Measurements from ENCODE around the gene SLC6A5. TPM values are rescaled to one million over a fixed set of nuclear protein-coding genes. Genes with fewer than 3 reads are reported as not detected.

Gene SLC6A5
- total and polyA plus RNA-seq, 10 of the 15 experiments (the other 5 are each of a cell fraction or from before 2014, with no cell fraction given): 0.01 TPM; not detected in 9

DNA sequence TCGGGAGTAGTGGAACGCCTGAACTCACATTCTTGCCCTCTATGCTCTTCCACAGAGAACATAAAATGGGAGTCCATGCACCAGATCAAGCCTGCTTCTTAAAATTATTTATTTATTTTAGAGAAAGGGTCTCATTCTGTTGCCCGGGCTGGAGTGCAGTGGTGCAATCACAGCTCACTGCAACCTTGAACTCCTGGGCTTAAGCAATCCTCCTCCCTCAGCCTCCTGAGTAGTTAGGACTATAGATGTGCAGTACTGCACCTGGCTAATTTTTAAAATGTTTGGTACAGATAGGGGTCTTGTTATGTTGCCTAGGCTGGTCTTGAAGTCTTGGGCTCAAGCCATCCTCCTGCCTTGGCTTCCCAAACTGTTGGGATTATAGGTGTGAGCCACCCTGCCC, 13.0 kb downstream of the SLC6A5 start:
- H3K4me2 ChIP-seq (ENCODE audit: control insufficient read depth, insufficient read depth): no peak overlapping the region
- intact Hi-C loops (cut with micrococcal nuclease; ENCODE audit: unreplicated experiment): no loop called here
- H3K79me2 ChIP-seq (ENCODE audit: control insufficient read depth, insufficient read depth, low read length): no peaks in the 10 kb centered on the region
- ATAC-seq: no peak
- H3K4me1 ChIP-seq (ENCODE audit: control insufficient read depth, insufficient read depth, low read length): peaks cover 4% of the 10 kb centered on the region; the same call in 1 of the 2 replicates
- H3K9me3 ChIP-seq (replicated peaks; ENCODE audit: control insufficient read depth, insufficient read depth, low read length): no peaks in the 10 kb centered on the region
- H2AFZ ChIP-seq (ENCODE audit: control insufficient read depth, low read depth, low read length): no peak overlapping the region
- WGBS (ENCODE audit: insufficient coverage, insufficient replicate concordance, low lambda C conversion rate, missing lambda C conversion rate): 28% methylated on average over 3 of the region's 3 CpGs
- H3K27ac ChIP-seq (ENCODE audit: control insufficient read depth, insufficient read depth): no peak overlapping the region
- TF ChIP-seq NFXL1 (IDR thresholded peaks at IDR 0.05; ENCODE audit: borderline replicate concordance) (no peak), BACH1 (IDR thresholded peaks at IDR 0.05; ENCODE audit: borderline replicate concordance) (no peak), TCF3 (IDR thresholded peaks at IDR 0.05; ENCODE audit: borderline replicate concordance, insufficient read depth, low read depth, low read length) (no peak), YBX1 (IDR thresholded peaks at IDR 0.05) (no peak), RAD21 (IDR thresholded peaks at IDR 0.05; ENCODE audit: insufficient read depth, low read depth, low read length) (no peak), IKZF2 (IDR thresholded peaks at IDR 0.05) (no peak), ZBTB4 (CRISPR knock-in tag; IDR thresholded peaks at IDR 0.05) (no peak), MYC (IDR thresholded peaks at IDR 0.05; ENCODE audit: insufficient read depth, insufficient read length, insufficient replicate concordance, low read length, severe bottlenecking) (no peak), RCOR1 (conservative IDR thresholded peaks at IDR 0.05; ENCODE audit: low read depth, low read length) (no peak), ZNF217 (IDR thresholded peaks at IDR 0.05) (no peak), ZZZ3 (IDR thresholded peaks at IDR 0.05; ENCODE audit: control insufficient read depth, insufficient read length, low read depth) (no peak), NBN (IDR thresholded peaks at IDR 0.05) (no peak), ZNF622 (IDR thresholded peaks at IDR 0.05) (no peak), HDAC2 (IDR thresholded peaks at IDR 0.05) (no peak), BMI1 (IDR thresholded peaks at IDR 0.05; ENCODE audit: borderline replicate concordance) (no peak), CREB1 (IDR thresholded peaks at IDR 0.05; ENCODE audit: low read depth) (no peak)
- TF ChIP-seq, protein P1, sequence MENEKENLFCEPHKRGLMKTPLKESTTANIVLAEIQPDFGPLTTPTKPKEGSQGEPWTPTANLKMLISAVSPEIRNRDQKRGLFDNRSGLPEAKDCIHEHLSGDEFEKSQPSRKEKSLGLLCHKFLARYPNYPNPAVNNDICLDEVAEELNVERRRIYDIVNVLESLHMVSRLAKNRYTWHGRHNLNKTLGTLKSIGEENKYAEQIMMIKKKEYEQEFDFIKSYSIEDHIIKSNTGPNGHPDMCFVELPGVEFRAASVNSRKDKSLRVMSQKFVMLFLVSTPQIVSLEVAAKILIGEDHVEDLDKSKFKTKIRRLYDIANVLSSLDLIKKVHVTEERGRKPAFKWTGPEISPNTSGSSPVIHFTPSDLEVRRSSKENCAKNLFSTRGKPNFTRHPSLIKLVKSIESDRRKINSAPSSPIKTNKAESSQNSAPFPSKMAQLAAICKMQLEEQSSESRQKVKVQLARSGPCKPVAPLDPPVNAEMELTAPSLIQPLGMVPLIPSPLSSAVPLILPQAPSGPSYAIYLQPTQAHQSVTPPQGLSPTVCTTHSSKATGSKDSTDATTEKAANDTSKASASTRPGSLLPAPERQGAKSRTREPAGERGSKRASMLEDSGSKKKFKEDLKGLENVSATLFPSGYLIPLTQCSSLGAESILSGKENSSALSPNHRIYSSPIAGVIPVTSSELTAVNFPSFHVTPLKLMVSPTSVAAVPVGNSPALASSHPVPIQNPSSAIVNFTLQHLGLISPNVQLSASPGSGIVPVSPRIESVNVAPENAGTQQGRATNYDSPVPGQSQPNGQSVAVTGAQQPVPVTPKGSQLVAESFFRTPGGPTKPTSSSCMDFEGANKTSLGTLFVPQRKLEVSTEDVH (IDR thresholded peaks at IDR 0.05; ENCODE audit: low read depth, partially characterized antibody): no peak
- TF ChIP-seq, protein P2, sequence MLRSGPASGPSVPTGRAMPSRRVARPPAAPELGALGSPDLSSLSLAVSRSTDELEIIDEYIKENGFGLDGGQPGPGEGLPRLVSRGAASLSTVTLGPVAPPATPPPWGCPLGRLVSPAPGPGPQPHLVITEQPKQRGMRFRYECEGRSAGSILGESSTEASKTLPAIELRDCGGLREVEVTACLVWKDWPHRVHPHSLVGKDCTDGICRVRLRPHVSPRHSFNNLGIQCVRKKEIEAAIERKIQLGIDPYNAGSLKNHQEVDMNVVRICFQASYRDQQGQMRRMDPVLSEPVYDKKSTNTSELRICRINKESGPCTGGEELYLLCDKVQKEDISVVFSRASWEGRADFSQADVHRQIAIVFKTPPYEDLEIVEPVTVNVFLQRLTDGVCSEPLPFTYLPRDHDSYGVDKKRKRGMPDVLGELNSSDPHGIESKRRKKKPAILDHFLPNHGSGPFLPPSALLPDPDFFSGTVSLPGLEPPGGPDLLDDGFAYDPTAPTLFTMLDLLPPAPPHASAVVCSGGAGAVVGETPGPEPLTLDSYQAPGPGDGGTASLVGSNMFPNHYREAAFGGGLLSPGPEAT (IDR thresholded peaks at IDR 0.05; ENCODE audit: low read depth): no peak
- ChIA-PET POLR2A (no interaction called here), RAD21 (ENCODE audit: unreplicated experiment) (no interaction called here), SMC1A (ENCODE audit: uncharacterized antibody, unreplicated experiment) (interaction anchor here (4.0 kb wide), 1 partner anchor 215 kb away, joined by 24 read pairs; no protein-coding TSS in a partner anchor), CTCF (interaction anchor here (5.4 kb wide), 1 partner anchor 484 kb away, joined by 35 read pairs; no protein-coding TSS in a partner anchor)
- no peaks in the 10 kb centered on the region for H4K20me1 ChIP-seq (ENCODE audit: control insufficient read depth, insufficient read depth)
- in situ Hi-C loops (cut with MboI): loop anchor here (5.0 kb wide), 1 partner anchor 485 kb away; no protein-coding TSS in a partner anchor
- FAIRE-seq: no peak
- no peak overlapping the region for H3K4me3 ChIP-seq
- no TSS peak for BruUV-seq (replicated peaks)
- H3K9ac ChIP-seq (ENCODE audit: control insufficient read depth, insufficient read depth, low read length): no peak overlapping the region
- no peaks in the 10 kb centered on the region; a peak in 2 of 4 replicates for H3K27me3 ChIP-seq (replicated peaks in 1 of 2; ENCODE audit: control insufficient read depth in 2 of 2, insufficient read depth in 2 of 2, low read length in 1 of 2)
- no peaks in the 10 kb centered on the region for H3K36me3 ChIP-seq (ENCODE audit: control insufficient read depth in 2 of 2, insufficient read depth in 2 of 2, low read length in 1 of 2)
- DNase-seq (ENCODE audit: low read depth, low spot score): no peak

Measured in GM12878 (cell line).